Activated CD4-positive, alpha-beta T cell treated with anti-CD3 and anti-CD28 coated beads, Interleukin-2, amount 50 U/mL, for 24 hours (primary cell): ENCODE measurements around the gene GFRA1.
"Not testable (repeated sequence)": the region's sequence is repeated elsewhere in the genome, so short reads cannot be mapped to it uniquely, and the experiment has no call there.

Experiments used
- DNase-seq, 2 donors: peaks; one replicate each; pipeline ENCODE4 v3.0.0-alpha.2; 2020; ENCODE audit warnings: low read depth in 1 of 2, low spot score in 1 of 2

Gene GFRA1

GRCh38 chr10:116043861-116044260, 229.1 kb downstream of the GFRA1 start:
- DNase-seq: no peak

- DNase-seq: no peak
These were observed 229.7 kb downstream of the GFRA1 start for GRCh38 chr10:116043304-116043703.

- no peak for DNase-seq
These were observed 231.1 kb downstream of the GFRA1 start for GRCh38 chr10:116041948-116042347.

GRCh38 chr10:116039612-116040011, 233.4 kb downstream of the GFRA1 start:
- no peak for DNase-seq

GRCh38 chr10:116038259-116038658, 234.7 kb downstream of the GFRA1 start:
- DNase-seq: no peak

- DNase-seq: not testable (repeated sequence)
These were observed 237.6 kb downstream of the GFRA1 start for GRCh38 chr10:116035406-116035805.

- DNase-seq: no peak
These were observed 242.4 kb downstream of the GFRA1 start for GRCh38 chr10:116030576-116030975.

- DNase-seq: no peak
These were observed 243.2 kb downstream of the GFRA1 start for GRCh38 chr10:116029826-116030225.

GRCh38 chr10:116027355-116027754, 245.7 kb downstream of the GFRA1 start:
- no peak for DNase-seq

- DNase-seq: no peak
These were observed 246.3 kb downstream of the GFRA1 start for GRCh38 chr10:116026725-116027124.

- no peak for DNase-seq
These were observed 246.7 kb downstream of the GFRA1 start for GRCh38 chr10:116026315-116026714.

GRCh38 chr10:116024271-116024878, 248.6 kb downstream of the GFRA1 start:
- DNase-seq: no peak

GRCh38 chr10:116017405-116017804, 255.6 kb downstream of the GFRA1 start:
- no peak for DNase-seq

- DNase-seq: no peak
These were observed 257.2 kb downstream of the GFRA1 start for GRCh38 chr10:116015583-116016333.

- DNase-seq: no peak
These were observed 258.0 kb downstream of the GFRA1 start for GRCh38 chr10:116014871-116015582.

GRCh38 chr10:116014326-116014725, 258.7 kb downstream of the GFRA1 start:
- no peak for DNase-seq

- DNase-seq: no peak
These were observed 261.1 kb downstream of the GFRA1 start for GRCh38 chr10:116011929-116012328.

- no peak for DNase-seq
These were observed 265.6 kb downstream of the GFRA1 start for GRCh38 chr10:116007256-116007891.
